Fibroblast of skin of right quadriceps (primary cell): Measurements from ENCODE around the gene SLC25A25.
"Not testable (repeated sequence)": the region's sequence is repeated elsewhere in the genome, so short reads cannot be mapped to it uniquely, and the experiment has no call there.

Experiments used
- DNase-seq: peaks from one replicate; pipeline ENCODE4 v3.0.0-alpha.2; 2013

Gene SLC25A25

DNA sequence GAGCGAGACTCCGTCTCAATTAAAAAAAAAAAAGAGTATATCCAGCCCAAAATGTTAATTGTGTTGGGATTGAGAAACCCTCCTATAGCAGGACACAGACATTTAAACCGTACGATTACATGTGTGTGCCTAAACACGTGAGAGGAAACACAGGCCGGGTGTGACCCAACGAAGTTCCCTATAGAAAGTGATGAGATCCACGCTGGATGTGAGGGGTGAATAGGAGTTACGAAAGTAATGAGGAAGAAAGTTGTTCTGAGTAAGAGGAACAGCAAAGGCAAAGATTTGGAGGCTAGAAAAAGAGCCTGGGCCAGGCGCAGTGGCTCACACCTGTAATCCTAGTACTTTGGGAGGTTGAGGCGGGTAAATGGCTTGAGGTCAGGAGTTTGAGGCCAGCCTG lies 14.5 kb upstream of the SLC25A25 start:
- no peak for DNase-seq

DNA sequence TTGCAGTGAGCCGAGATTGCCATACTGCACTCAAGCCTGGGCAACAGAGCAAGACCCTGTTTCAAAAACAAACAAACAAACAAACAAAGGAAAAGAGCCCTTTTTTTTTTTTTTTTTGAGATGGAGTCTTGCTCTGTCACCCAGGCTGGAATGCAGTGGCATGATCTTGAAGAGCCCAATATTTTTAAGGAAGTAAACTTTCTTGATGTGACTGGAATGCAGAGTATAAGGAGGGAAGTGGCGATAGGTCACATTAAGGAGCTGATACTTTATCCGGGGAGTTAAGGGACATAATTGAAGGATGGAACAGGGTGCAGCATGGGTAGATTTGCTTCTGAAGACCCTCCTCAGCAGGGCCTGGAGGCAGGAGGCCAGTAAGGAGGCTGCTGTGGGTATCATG lies 13.9 kb upstream of the SLC25A25 start:
- DNase-seq: no peak

DNA sequence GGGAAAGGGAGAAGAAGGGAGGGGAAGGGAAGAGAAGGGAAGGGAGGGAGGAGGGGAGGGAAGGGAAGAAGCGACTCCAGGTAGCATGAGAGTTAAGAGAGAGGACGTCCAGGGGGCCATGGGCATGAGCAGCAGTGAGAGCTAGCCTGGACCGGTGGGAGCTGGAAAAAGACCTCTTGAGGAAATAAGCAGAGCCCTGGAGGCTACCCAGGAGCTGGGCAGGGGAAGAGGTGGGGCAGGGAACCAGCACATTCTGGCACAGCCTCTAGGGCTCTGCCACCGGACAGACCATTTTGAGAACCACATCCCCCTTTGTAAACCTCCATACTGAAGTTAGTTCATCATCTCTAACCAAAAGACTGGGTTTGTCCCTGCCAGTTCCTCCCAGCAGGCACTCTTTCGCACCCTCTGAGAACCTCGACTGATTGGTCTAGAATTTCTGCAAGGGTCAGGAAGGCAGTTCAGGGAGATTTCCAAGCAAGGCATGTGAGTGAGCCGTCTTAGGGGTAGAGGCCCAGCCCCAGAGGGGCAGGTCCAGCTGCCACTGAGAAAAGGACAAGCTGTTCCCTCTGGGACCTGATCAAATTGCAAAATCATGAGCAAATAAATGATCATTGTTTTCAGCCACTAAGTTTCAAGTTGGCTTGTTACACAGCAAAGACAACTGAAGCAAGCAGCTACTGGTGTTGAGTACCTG lies 12.5 kb upstream of the SLC25A25 start:
- DNase-seq: no peak

DNA sequence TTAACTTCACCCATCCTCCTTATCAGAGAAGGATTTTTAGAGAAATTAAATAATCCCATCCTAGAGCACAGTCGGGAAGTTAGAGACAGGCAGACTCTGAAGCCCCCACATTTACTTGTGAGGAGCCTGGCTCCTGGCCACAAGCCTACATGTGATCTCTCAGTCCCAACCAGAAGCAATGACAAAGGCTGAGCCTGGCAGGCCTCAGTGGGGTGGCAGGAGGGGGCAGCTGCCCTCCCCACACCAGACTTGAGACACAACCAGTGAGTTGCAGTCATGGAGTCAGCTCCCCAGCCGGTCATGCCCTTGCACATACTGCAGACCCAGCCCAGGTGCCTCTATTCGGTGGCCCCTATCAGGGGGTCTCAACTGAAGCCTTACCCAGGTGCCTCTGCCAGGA lies 11.9 kb upstream of the SLC25A25 start:
- no peak for DNase-seq

DNA sequence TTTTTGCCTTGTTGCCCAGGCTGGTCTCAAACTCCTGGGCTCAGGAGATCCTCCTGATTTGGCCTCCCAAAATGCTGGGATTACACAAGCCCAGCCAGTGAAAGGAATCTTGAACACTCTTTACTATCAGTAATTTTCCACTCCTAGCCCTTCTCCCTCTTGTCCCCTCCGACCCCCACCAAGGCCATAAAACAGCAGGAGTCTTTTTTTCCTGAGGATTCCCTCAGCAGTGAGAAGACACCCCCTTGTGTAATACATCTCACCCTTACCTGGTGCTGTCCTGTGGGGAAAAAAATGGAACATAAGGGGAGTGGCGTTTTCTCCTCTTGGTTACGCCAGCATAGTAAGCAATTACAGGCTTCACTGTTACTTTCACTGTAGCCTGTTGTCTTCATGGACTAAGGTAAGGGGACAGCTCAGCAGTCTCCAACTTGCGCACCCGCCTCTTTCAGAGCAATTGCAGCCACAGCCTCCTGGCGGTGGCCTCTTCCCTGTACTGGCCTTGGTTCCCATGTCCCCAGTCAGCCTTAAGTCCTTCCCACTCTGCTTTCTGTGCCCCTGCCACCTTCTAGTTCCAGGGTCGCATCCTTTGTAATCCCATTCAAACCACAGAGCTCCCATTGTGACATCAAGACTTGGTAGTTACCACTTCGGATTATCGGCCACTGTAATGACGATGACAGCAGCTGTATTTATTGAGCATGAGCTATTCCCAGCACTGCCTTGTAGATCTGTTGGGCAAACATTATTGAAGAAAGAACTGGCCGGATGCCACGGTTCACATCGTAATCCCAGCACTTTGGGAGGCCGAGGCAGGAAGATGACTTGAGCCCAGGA lies 10.9 kb upstream of the SLC25A25 start:
- DNase-seq: no peak

DNA sequence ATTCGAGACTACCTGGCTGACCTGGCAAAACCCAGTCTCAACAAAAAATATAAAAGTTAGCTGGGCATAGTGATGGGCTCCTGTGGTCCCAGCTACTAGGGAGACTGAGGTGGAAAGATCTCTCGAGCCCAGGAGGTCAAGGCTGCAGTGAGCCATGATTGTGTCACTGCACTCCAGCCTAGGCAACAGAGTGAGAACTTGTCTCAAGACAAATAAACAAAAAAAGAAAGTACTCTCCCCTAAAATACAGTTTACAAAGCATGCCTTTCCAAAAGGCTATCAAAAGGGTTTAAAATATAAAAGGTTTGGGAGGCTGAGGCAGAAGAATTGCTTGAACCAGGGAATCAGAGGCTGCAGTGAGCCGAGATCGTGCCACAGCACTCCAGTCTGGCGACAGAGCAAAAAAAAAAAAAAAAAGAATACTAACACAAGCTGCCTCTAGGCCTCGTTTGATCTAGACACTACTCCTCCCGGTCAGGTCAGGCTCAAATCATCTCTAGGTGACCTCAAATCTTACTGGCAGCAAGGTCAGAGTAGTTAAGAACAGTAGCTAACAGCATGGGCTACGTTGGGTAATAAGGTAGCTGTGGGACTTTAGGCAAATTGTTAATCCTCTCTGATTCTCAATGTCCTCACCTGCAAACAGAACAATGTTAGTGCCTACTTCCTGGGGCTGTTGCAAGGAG lies 10.2 kb upstream of the SLC25A25 start:
- DNase-seq: no peak

DNA sequence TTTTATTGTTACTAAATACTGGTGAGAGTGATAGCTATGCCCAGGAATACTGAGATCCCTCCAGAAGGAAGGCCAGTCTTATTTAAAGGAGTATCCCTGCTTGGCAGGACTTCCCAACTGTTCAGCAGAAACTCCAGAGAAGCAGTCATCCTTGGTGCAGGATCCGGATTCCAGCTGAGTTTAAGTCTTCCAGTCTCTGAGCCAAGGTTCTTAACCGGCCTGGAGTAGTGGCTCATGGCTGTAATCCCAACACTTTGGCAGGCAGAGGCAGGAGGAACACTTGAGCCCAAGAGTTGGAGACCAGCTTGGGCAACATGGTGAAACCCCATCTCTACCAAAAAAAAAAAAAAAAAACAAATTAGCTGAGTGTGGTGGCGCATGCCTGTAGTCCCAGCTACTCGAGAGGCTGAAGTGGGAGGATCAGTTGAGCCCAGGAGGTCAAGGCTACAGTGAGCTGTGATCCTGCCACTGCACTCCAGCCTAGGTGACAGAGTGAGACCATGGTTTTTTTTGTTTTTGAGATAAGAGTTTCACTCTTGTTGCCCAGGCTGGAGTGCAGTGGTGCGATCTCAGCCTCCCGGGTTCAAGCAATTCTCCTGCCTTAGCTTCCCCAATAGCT lies 8.6 kb upstream of the SLC25A25 start:
- DNase-seq: no peak

DNA sequence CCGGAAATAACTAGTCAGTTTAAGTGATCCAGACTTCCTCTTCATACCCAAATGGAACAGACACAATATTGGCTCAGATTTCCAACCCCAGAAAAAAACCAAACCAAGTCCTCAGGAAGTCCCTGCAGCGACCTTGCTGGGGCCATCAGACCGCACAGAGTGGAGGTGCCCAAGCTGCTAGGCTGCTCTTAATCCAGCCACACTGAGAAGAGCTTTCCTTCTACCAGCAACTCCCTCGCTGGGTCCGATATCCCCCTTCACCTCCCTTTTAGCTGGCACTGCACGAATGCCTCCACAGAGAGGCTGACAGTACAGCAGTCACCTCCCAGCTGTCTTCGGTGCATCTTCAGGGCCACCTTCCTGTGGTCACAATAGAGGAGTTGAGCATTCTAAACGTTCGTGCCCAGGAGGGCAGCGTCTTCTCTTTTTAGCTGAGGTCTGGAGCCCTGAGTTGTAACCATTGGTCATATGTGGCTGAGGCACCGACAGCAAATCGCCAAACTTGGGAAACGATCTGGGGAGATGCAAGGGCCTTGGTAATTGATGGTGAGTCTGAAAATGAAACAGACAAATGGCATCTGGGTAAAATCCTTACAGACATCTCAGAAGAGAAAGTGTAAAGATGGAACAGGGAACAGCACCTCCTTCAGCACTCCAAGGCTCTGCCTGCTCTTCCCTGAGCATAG lies 6.6 kb upstream of the SLC25A25 start:
- no peak for DNase-seq

DNA sequence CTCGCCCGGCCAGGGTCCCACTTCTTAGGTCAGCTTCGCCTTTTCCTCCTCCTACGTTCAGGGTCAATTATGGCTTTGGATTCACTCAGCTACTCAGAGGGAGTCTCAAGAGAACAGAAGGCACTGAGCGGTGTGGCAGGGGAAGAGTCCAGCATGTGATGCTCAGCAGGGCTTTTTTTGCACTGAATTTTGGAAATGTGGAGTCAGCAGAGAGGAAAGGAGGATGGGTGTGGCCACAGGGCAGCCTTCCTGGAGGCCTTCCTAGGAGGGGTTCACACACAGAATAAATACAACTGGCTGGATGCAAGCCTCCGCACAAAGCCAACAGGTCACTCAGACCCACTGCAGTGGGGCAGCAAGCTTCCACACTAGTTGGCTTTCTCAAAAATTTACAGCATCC lies 5.8 kb upstream of the SLC25A25 start:
- DNase-seq: no peak

DNA sequence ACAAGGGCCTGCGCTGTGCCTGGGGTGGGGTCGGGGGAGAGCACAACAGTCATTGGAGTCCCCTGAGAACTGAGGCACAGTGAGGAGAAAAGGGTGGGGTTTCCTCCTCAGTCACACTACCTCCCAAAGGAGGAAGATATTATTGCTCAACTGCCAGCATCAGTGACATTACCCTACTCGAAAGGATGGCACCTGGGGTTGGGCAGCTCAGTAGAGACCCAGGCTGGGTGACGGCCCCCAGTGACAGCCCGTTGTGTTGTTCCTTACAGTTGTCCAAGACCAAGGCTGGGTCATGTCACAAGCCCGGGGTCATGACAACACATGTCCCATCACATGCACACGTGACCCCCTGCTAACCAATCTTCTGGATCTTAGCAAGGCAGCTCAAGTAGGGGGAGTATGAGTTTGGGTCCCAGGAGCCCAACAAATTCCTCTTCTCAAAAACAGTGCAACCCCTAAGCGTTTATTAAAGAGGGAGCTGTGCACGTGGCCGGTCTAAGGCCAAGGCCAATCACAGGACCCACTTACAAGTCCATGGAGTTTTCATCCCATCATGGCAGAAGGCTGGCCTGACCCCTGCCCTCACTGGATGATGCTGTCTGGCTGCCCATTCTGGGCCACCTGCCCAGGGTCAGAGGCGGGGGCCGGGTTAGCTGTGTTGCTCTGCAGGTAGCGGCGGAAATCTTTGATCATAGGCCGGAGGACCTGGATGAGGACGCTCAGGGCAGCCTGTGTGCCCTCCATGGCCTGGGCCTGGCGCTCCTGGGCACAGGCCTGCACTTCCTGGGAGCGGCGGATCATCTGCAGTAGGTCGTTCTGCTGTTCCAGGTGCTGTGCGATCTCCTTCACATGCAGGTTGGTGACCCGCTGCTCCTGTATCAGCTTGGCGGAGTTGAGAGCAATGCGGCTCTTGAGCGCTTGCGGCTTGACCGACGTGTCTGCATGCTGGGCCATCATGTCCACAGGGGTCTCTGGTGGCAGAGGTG lies 4.9 kb upstream of the SLC25A25 start:
- DNase-seq: no peak

DNA sequence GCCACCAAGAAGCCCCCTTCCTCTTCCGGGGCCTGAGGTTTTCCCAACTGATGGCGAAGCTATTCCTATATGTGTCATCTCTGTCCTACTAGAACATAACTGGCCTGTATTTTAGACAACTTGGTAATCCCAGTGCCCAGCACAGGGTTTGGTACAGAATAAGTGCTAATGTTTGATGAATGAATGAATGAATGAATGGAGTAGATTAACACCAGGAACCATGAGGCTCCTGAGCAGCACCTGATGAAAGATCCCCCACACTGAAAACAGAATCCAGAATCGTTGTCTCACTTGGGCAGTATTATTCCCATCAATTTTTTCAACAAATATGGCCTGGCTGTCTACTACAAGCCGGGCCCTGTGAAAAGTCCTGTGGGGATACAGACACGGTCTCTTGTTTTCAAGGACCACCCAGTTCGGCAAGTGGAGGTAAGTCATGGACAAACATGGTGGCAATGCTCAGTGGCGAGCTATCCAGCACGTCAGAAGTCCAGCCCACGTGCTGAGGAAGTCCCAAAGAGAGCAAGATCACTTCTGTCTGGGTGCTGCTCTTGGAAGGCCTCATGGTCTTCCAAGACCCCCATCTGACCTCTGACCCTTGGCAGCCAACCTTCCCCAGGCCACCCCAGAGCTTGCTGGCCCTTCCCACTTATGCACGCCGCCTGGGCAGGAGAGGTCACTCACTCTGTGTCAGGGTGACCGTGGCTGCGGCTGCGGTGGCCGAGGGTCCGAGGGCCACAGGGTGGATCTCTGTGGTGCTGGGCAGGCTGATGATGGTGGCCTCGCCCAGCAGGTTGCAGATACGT lies 1.9 kb upstream of the SLC25A25 start:
- DNase-seq: no peak

DNA sequence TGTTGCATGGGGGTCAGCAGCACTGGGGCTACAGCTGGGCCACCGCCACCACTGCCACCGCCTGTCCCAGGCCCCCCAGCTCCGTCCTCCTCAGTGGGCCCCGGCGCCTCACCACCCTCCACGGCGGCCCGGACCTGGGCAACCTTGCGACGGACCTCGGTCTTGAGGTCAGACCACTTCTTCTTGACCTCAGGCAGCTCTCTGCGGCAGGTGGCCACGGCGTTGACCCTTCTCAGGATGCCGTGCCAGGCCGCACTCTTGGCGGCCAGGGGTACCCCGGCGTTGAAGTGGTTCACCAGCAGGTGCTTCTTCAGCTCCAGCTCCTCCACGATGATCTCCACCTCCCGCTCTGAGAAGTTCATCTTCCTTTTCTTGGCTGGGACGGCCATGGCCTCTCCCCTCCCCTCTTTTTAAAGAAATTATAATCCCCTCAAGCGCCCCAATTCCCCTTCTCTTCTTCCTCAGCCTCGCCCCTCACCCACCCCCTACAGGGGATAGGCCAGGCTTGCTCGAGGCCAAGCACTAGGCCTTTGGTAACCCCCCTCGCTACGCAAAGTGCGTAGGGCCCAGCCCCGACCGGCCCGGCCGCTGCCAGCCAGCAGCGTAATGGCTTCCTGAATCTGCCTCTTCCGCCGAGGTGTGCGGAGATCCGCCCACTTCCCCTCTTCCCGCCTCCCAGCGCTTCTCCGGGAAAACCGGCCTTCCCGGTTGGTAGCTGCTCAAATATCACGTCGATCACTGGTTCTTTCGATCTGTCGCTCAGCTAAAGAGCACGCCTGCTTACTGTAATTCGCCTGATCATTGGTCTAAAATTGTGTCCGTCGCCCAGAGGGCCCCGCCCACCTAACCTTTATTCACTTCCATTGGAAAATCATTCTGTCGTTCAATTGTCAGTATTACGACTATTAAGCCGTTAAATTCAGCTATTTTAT lies 1.1 kb upstream of the SLC25A25 start, which contains the start of gene NAIF1:
Gene NAIF1, minus strand, starts transcription at position 608 of the 932 bp plus-strand sequence. Its CDS starts 219 bp downstream, at position 389.
- DNase-seq: peak; percentile 100

DNA sequence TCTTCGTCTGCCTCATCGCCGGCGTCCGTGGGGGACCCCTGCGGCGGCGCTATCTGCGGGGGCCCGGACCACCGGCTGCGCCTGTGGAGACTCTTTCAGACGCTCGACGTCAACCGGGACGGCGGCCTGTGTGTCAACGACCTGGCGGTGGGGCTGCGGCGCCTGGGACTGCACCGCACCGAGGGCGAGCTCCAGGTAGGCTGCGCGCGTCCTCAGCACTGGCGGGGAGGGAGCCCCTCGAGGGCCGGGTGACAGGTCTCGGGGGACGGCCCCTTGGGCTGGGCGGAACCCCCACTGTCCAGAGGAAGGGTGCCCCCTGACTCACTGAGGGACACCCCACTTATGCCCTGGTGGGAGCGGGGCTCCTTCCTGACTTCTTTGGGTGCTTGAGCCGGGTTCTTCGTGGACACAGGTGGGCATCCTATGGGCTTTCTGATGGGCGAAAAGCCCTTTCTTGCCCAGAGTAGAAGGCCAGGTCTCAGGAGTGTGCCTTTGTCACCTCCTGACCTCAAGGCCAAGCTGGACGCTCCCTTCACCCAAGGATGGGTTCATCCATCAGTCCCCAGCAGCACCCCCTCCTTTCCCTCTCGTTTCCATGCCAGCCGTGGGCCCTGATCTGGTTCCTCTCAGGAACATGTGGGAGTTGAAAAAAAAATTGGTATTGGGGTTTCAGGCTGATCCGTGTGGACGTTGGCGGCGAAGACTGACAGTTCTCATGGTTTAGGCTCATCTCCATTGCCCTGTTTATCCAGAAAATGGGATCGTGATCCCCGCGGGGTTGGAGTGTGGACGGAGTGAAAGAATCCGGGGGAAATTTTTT lies 564 bp downstream of the SLC25A25 start:
- no peak for DNase-seq

DNA sequence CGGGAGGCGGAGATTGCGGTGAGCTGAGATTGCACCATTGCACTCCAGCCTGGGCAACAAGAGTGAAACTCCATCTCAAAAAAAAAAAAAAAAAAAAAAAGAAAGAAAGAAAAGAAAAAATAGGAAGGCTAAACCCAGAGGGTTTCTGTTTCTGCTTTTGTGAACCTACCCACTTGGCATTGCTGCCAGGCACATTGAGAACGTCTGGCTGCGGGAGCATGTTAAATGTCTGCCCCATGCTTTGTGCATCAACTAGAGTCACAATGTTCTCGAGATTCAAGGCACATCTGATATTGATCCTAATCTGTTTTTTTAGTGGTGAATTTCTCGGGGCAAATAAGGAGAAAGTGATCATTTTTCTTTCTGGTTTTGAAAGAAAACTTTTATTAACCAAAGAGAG lies 2.8 kb downstream of the SLC25A25 start:
- no peak for DNase-seq

DNA sequence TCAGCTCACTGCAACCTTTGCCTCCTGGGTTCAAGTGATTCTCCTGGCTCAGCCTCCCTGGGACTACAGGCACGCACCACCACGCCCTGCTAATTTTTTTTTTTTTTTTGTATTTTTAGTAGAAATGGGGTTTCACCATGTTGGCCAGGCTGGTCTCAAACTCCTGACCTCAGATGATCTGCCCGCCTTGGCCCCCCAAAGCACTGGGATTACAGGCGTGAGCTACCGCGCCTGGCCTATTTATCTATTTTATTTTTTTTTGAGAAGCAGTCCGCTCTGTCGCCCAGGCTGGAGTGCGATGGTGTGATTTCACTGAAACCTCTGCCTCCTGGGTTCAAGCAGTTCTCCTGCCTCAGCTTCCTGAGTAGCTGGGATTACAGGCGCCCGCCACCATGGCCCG lies 3.4 kb downstream of the SLC25A25 start:
- not testable (repeated sequence) for DNase-seq

DNA sequence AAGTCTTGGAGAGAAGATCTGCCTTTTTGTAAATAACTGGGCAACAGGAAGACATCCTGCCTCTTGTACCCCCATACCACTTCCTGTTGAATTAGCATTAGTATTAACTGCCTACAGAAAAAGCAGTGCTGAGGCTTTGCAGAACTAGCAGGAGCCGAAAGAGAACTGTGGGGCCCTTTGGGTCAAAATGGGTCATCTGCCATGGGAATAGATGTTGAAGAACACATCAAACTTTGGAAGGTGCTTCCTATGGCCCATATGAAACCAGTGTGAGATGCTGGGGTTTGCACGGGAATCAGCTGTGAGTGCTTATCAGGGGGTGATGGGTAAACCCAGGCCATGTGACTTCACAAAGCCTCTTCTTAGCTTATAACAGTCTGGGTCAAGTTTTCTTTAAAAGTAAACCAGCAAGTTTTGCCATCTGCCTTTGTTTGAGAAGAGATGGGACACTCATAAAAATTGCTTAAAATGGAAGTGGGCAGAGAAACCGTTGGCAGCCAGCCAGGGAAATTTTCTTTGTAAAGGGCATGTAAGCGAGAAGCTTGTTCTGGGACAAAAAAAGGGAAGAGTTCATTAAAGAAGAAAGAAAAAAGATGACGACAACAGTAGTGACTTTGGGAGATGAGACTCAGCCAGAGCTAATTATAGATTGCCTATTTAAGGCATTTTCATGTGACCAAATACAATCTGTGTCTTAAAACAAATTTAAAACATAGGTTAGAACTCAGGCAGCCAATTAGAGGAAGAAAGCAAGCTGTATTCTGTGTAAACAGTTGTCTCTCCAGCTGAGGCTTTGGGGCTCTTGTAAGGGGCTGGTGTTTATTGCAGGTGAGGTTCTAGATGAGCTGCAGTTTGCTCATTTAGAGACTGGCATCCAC lies 4.4 kb downstream of the SLC25A25 start:
- peak; percentile 80 for DNase-seq

DNA sequence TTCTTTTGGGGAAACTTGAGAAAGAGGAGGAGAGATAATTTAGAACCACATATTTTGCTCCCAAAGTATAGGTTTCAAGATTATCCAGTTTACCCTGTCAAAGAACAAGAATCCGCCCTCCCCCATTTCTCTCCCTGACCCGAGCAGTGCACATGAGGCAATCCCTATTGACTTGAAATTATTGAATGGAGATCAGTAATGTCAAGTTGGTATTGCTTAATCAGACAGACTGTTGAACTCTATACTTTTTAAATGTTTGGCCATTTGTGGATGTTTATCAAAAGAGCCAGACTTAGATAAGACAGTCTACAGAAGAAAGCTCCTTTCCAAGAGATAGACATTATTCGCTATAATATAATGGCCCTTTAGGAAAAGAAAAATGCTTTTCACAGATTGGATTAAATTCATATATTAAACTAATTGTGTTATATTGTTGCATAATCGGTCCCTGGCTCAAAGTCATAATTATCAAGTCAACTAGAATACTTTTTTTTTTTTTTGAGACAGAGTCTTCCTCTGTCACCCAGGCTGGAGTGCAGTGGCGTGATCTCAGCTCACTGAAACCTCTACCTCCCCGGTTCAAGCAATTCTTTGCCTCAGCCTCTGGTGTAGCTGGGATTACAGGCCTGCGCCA lies 5.3 kb downstream of the SLC25A25 start:
- no peak for DNase-seq
